HepG2 (cell line): ENCODE results near the gene MTA1. TPM values are rescaled to one million over a fixed set of nuclear protein-coding genes. Genes with fewer than 3 reads are reported as not detected.
A peak's percentile ranks its signal among the peaks of the same experiment; 100 is the strongest.

Experiments
- AGO2 ChIP-seq: fragments of 200-400 bp; formaldehyde crosslinking; optimal IDR thresholded peaks from 2 replicates; pipeline ENCODE3; 2017; ENCODE audit warnings: mild to moderate bottlenecking, low read depth, low read length, moderate library complexity
- CHCHD3 ChIP-seq: sonication (generic); formaldehyde crosslinking; IDR thresholded peaks from 2 replicates; pipeline ENCODE4 v1.8.0; 2022; ENCODE audit warnings: mild to moderate bottlenecking, missing genetic modification reagents, moderate library complexity
- HOXA3 ChIP-seq: sonication (generic); formaldehyde crosslinking; IDR thresholded peaks from 2 replicates; pipeline ENCODE4 v1.5.0; 2020; ENCODE audit warnings: missing genetic modification reagents
- KAT7 ChIP-seq: IDR thresholded peaks from 2 replicates; pipeline ENCODE4 v1.6.1; 2018; ENCODE audit warnings: borderline replicate concordance, missing compliant biosample characterization
- KDM5B ChIP-seq: sonication (generic); formaldehyde crosslinking; IDR thresholded peaks from 2 replicates; pipeline ENCODE4 v1.4.0; 2020; ENCODE audit warnings: missing genetic modification reagents, mild to moderate bottlenecking, borderline replicate concordance
- MTA1 ChIP-seq: sonication (generic); formaldehyde crosslinking; IDR thresholded peaks from 2 replicates; pipeline ENCODE4 v1.4.0; 2020; ENCODE audit warnings: missing genetic modification reagents, mild to moderate bottlenecking, borderline replicate concordance
- NCOA1 ChIP-seq: sonication (generic); formaldehyde crosslinking; IDR thresholded peaks from 2 replicates; pipeline ENCODE4 v1.9.0; 2021; ENCODE audit warnings: missing genetic modification reagents
- PAWR ChIP-seq: sonication (generic); formaldehyde crosslinking; IDR thresholded peaks from 2 replicates; pipeline ENCODE4 v1.4.0; 2020; ENCODE audit warnings: missing genetic modification reagents, mild to moderate bottlenecking, borderline replicate concordance
- PCBP1 ChIP-seq: fragments of 200-400 bp; formaldehyde crosslinking; IDR thresholded peaks from 2 replicates; pipeline ENCODE4 v1.6.1; 2017; ENCODE audit warnings: mild to moderate bottlenecking, low read depth, low read length, borderline replicate concordance
- SRF ChIP-seq: IDR thresholded peaks from 2 replicates; pipeline ENCODE4 v1.6.1; 2011; ENCODE audit warnings: mild to moderate bottlenecking, low read depth, low read length, moderate library complexity
- YEATS2 ChIP-seq: sonication (generic); formaldehyde crosslinking; IDR thresholded peaks from 2 replicates; pipeline ENCODE4 v1.4.0; 2020; ENCODE audit warnings: missing genetic modification reagents, borderline replicate concordance
- ZBTB21 ChIP-seq: sonication (generic); formaldehyde crosslinking; IDR thresholded peaks from 2 replicates; pipeline ENCODE4 v1.4.0; 2020; ENCODE audit warnings: missing genetic modification reagents
- ZFX ChIP-seq: sonication (generic); formaldehyde crosslinking; IDR thresholded peaks from 2 replicates; pipeline ENCODE4 v1.4.0; 2020; ENCODE audit warnings: mild to moderate bottlenecking, low read depth, missing genetic modification reagents, moderate library complexity
- ZNF629 ChIP-seq: sonication (generic); formaldehyde crosslinking; conservative IDR thresholded peaks from 2 replicates; pipeline ENCODE4 v1.5.0; 2020; ENCODE audit warnings: missing genetic modification reagents
- ZNF674 ChIP-seq: sonication (generic); formaldehyde crosslinking; IDR thresholded peaks from 2 replicates; pipeline ENCODE4 v1.5.0; 2020; ENCODE audit warnings: low read depth, mild to moderate bottlenecking, missing genetic modification reagents
- polyA plus RNA-seq, 8 experiments: library from polyadenylated mRNA; depleted of rRNA in 3 of 8; stranded (reverse) in 7 of 8; unstranded in 1 of 8; fragments of >200 nt; fragmentation: Illumina TruSeq in 4 of 8; extraction: Trizol in 4 of 8; gene quantifications; 2 replicates each; pipeline versions ENCODE4 v1.2.1 to v1.2.3, GENCODE V29; 2011 to 2016; ENCODE audit warnings: low read depth in 4 of 8, missing spikeins in 1 of 8, mixed read lengths in 1 of 8; ENCODE audit not compliant: insufficient read depth in 1 of 8
- total RNA-seq, 5 experiments: library from RNA; depleted of rRNA; stranded (reverse); fragments of >200 nt; fragmentation: Illumina TruSeq; extraction: Trizol; gene quantifications; 2 replicates each; pipeline ENCODE4 v1.2.3, GENCODE V29; 2016; ENCODE audit warnings: low read depth in 1 of 5
- TF ChIP-seq, protein P1 (sequence below): sonication (generic); formaldehyde crosslinking; IDR thresholded peaks from 2 replicates; pipeline ENCODE4 v1.8.0; 2022; ENCODE audit warnings: missing genetic modification reagents, mild to moderate bottlenecking, moderate library complexity, borderline replicate concordance
- TF ChIP-seq, protein P2 (sequence below): sonication (generic); formaldehyde crosslinking; IDR thresholded peaks from 2 replicates; pipeline ENCODE4 v1.4.0; 2020; ENCODE audit warnings: mild to moderate bottlenecking, missing genetic modification reagents
- TF ChIP-seq, protein P3 (sequence below): sonication (generic); formaldehyde crosslinking; IDR thresholded peaks from 2 replicates; pipeline ENCODE4 v1.5.0; 2020; ENCODE audit warnings: mild to moderate bottlenecking, missing genetic modification reagents, borderline replicate concordance
- TF ChIP-seq, protein P4 (sequence below): sonication (generic); formaldehyde crosslinking; IDR thresholded peaks from 2 replicates; pipeline ENCODE4 v1.4.0; 2020; ENCODE audit warnings: mild to moderate bottlenecking, missing genetic modification reagents

Gene MTA1
- total and polyA plus RNA-seq, 2 of the 13 experiments (the other 11 are each of a cell fraction or from before 2014, with no cell fraction given): 35.2 to 85.8 TPM

DNA sequence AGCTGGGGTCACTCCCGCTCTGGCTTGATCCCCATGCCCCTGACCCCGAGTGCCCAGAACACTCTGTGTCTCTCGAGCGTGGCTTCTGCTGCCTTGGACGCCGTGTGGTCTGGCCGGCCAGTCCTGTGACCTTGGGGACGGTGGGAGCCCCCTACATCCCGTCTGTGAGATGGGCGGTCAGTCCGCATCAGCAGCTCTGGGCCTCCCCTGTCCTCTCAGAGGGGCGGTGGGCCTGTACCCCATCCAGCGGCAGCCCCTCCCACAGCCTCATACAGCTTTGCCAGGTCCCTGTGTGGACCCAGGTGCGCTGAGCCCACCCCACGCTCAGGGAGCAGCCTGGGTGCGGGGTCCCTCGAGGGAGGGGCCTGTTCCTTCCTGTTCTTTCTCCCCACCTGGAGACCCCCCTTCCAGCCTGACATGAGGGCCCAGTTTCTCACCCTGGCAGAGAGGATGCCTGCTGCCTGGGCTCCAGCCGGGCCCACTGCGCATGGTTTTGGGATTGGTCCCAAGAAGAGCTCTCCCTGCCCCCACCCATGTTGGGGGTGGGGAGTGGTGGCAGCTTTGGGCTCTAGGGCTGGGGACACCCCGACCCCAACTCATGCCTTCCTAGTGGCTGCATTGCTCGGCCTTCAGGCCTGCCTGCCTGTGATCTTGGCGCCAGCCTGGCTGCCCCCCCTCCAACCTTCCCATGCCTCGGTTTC, 1.5 kb downstream of the MTA1 start (continued):
- TF ChIP-seq, protein P1, sequence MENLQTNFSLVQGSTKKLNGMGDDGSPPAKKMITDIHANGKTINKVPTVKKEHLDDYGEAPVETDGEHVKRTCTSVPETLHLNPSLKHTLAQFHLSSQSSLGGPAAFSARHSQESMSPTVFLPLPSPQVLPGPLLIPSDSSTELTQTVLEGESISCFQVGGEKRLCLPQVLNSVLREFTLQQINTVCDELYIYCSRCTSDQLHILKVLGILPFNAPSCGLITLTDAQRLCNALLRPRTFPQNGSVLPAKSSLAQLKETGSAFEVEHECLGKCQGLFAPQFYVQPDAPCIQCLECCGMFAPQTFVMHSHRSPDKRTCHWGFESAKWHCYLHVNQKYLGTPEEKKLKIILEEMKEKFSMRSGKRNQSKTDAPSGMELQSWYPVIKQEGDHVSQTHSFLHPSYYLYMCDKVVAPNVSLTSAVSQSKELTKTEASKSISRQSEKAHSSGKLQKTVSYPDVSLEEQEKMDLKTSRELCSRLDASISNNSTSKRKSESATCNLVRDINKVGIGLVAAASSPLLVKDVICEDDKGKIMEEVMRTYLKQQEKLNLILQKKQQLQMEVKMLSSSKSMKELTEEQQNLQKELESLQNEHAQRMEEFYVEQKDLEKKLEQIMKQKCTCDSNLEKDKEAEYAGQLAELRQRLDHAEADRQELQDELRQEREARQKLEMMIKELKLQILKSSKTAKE (CRISPR knock-in tag): no peak
- TF ChIP-seq CHCHD3 (CRISPR knock-in tag) (no peak), ZBTB21 (no peak), ZFX (CRISPR knock-in tag) (peak; percentile 43; the same call in 1 of the 2 replicates), PCBP1 (peak; percentile 66; the same call in 1 of the 2 replicates), NCOA1 (CRISPR knock-in tag) (no peak), HOXA3 (CRISPR knock-in tag) (0 out of 2 replicates have a peak, but pooled peaks have one; percentile 2), ZNF674 (CRISPR knock-in tag) (no peak), AGO2 (peak; percentile 58), PAWR (CRISPR knock-in tag) (no peak), KDM5B (CRISPR knock-in tag) (peak; percentile 12; the same call in 1 of the 2 replicates), KAT7 (CRISPR knock-in tag) (no peak), YEATS2 (CRISPR knock-in tag) (no peak), MTA1 (peak; percentile 42; the same call in 1 of the 2 replicates), SRF (no peak), ZNF629 (peak; percentile 32; the same call in 1 of the 2 replicates)
- TF ChIP-seq, protein P2, sequence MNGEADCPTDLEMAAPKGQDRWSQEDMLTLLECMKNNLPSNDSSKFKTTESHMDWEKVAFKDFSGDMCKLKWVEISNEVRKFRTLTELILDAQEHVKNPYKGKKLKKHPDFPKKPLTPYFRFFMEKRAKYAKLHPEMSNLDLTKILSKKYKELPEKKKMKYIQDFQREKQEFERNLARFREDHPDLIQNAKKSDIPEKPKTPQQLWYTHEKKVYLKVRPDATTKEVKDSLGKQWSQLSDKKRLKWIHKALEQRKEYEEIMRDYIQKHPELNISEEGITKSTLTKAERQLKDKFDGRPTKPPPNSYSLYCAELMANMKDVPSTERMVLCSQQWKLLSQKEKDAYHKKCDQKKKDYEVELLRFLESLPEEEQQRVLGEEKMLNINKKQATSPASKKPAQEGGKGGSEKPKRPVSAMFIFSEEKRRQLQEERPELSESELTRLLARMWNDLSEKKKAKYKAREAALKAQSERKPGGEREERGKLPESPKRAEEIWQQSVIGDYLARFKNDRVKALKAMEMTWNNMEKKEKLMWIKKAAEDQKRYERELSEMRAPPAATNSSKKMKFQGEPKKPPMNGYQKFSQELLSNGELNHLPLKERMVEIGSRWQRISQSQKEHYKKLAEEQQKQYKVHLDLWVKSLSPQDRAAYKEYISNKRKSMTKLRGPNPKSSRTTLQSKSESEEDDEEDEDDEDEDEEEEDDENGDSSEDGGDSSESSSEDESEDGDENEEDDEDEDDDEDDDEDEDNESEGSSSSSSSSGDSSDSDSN (CRISPR knock-in tag): peak; percentile 35; the same call in 1 of the 2 replicates
- TF ChIP-seq, protein P3, sequence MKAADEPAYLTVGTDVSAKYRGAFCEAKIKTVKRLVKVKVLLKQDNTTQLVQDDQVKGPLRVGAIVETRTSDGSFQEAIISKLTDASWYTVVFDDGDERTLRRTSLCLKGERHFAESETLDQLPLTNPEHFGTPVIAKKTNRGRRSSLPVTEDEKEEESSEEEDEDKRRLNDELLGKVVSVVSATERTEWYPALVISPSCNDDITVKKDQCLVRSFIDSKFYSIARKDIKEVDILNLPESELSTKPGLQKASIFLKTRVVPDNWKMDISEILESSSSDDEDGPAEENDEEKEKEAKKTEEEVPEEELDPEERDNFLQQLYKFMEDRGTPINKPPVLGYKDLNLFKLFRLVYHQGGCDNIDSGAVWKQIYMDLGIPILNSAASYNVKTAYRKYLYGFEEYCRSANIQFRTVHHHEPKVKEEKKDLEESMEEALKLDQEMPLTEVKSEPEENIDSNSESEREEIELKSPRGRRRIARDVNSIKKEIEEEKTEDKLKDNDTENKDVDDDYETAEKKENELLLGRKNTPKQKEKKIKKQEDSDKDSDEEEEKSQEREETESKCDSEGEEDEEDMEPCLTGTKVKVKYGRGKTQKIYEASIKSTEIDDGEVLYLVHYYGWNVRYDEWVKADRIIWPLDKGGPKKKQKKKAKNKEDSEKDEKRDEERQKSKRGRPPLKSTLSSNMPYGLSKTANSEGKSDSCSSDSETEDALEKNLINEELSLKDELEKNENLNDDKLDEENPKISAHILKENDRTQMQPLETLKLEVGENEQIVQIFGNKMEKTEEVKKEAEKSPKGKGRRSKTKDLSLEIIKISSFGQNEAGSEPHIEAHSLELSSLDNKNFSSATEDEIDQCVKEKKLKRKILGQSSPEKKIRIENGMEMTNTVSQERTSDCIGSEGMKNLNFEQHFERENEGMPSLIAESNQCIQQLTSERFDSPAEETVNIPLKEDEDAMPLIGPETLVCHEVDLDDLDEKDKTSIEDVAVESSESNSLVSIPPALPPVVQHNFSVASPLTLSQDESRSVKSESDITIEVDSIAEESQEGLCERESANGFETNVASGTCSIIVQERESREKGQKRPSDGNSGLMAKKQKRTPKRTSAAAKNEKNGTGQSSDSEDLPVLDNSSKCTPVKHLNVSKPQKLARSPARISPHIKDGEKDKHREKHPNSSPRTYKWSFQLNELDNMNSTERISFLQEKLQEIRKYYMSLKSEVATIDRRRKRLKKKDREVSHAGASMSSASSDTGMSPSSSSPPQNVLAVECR: peak; percentile 11; the same call in 1 of the 2 replicates
- TF ChIP-seq, protein P4, sequence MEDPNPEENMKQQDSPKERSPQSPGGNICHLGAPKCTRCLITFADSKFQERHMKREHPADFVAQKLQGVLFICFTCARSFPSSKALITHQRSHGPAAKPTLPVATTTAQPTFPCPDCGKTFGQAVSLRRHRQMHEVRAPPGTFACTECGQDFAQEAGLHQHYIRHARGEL (CRISPR knock-in tag): 0 out of 2 replicates have a peak, but pooled peaks have one; percentile 1
